HG02981 (cell line): ENCODE measurements around the gene CELA1.
A peak's percentile ranks its signal among the peaks of the same experiment; 100 is the strongest.

Experiments
- ATAC-seq: cut with Tn5 transposase; IDR thresholded peaks from one replicate; pipeline ENCODE4 v1.9.1; 2021; ENCODE audit warnings: mild to moderate bottlenecking, moderate library complexity; ENCODE audit not compliant: unreplicated experiment

CELA1 gene

GRCh38 chr12:51346581-51346980 is at the start of gene CELA1:
Gene CELA1 (minus strand): TSS chr12:51346679. CDS start chr12:51346638, 41 bp downstream.
- ATAC-seq, result no peak

- ATAC-seq, result no peak
These were observed 49.1 kb upstream of the CELA1 start for GRCh38 chr12:51395283-51396230.

GRCh38 chr12:51393676-51394545 is 47.4 kb upstream of the CELA1 start:
- ATAC-seq, result no peak

GRCh38 chr12:51392556-51393237 is 46.2 kb upstream of the CELA1 start:
- ATAC-seq, result peak; percentile 31

- ATAC-seq, result peak; percentile 33
These were observed 45.0 kb upstream of the CELA1 start, which contains the start of gene GALNT6 for GRCh38 chr12:51391283-51392123. Gene GALNT6 (minus strand): TSS chr12:51391406. CDS start chr12:51379781, 11,625 bp downstream.

GRCh38 chr12:51390891-51391282 is 44.4 kb upstream of the CELA1 start:
- peak; percentile 9 for ATAC-seq

- ATAC-seq, result no peak
These were observed 44.0 kb upstream of the CELA1 start for GRCh38 chr12:51390457-51390856.

- no peak for ATAC-seq
These were observed 43.0 kb upstream of the CELA1 start for GRCh38 chr12:51389302-51389999.

GRCh38 chr12:51388846-51389245 is 42.4 kb upstream of the CELA1 start:
- no peak for ATAC-seq

- ATAC-seq, result no peak
These were observed 41.8 kb upstream of the CELA1 start for GRCh38 chr12:51388069-51388799.

- ATAC-seq, result no peak
These were observed 39.9 kb upstream of the CELA1 start for GRCh38 chr12:51386351-51386750.

- ATAC-seq, result no peak
These were observed 36.9 kb upstream of the CELA1 start for GRCh38 chr12:51383269-51383905.

GRCh38 chr12:51382173-51382572 is 35.7 kb upstream of the CELA1 start:
- ATAC-seq, result no peak

- no peak for ATAC-seq
These were observed 35.0 kb upstream of the CELA1 start for GRCh38 chr12:51381226-51382079.

- ATAC-seq, result no peak
These were observed 33.1 kb upstream of the CELA1 start for GRCh38 chr12:51379571-51379970.

- no peak for ATAC-seq
These were observed 32.3 kb upstream of the CELA1 start for GRCh38 chr12:51378749-51379148.
